ENCODE measurements around the gene ZNF718. TPM values are rescaled to one million over a fixed set of nuclear protein-coding genes. Genes with fewer than 3 reads are reported as not detected.

The ZNF718 gene
- total and polyA plus RNA-seq, 2 of the 8 experiments (the other 6 are each of a cell fraction or from before 2014, with no cell fraction given), result 3.3 to 19.5 TPM

GRCh38 chr4:146621-147020 lies 22.3 kb downstream of the ZNF718 start:
- Histone ChIP-seq H3K79me2 (ENCODE audit: control insufficient read depth in 1 of 2, insufficient read depth in 2 of 2, low read length in 2 of 2) (peaks cover 10 to 82% of the 10 kb centered on the region in 2 experiments; a peak in 3 of 4 replicates), H2AK5ac (ENCODE audit: low read depth, low read length) (no peak overlapping the region), H3K79me1 (ENCODE audit: low read depth, low read length) (0 out of 2 replicates have a peak, but pooled peaks cover 7% of the 10 kb centered on the region), H3K27me3 (replicated peaks in 1 of 4; ENCODE audit: control insufficient read depth in 3 of 4, extremely low read depth in 1 of 4, insufficient read depth in 3 of 4, low read length in 3 of 4) (peaks cover 0 to 1% (median 0%) of the 10 kb centered on the region in 4 experiments; a peak in 1 of 7 replicates), H4K91ac (replicated peaks; ENCODE audit: insufficient read length, low read length) (no peak overlapping the region), H3K9ac (replicated peaks in 1 of 4; ENCODE audit: extremely low read depth in 1 of 4, low read depth in 3 of 4, low read length in 3 of 4) (no peak overlapping the region), H2BK120ac (replicated peaks; ENCODE audit: low read depth, low read length) (no peak overlapping the region), H3K4ac (replicated peaks; ENCODE audit: insufficient read length, low read depth, low read length) (no peak overlapping the region), H3K36me3 (ENCODE audit: control insufficient read depth in 2 of 4, insufficient read depth in 4 of 4, low read length in 3 of 4) (peaks cover 0 to 64% (median 26%) of the 10 kb centered on the region in 4 experiments; a peak in 4 of 8 replicates), H3K27ac (ENCODE audit: low read depth, low read length) (no peak overlapping the region), H2BK12ac (ENCODE audit: low read depth, low read length) (no peak overlapping the region), H3K56ac (replicated peaks; ENCODE audit: insufficient read length, low read depth, low read length) (no peak overlapping the region), H3K9me3 (ENCODE audit: insufficient read depth in 2 of 2, low read depth in 1 of 2, low read length in 1 of 2) (peaks cover 28 to 36% of the 10 kb centered on the region in 2 experiments), H4K20me1 (replicated peaks in 1 of 2; ENCODE audit: control insufficient read depth in 1 of 2, insufficient read depth in 2 of 2, low read length in 2 of 2) (no peaks in the 10 kb centered on the region), H2BK15ac (ENCODE audit: low read length) (no peak overlapping the region), H2AFZ (ENCODE audit: low read length) (no peak overlapping the region), H4K8ac (ENCODE audit: extremely low read depth, insufficient read depth, low read length) (no peak overlapping the region), H3K4me3 (ENCODE audit: extremely low read depth in 1 of 4, insufficient read depth in 2 of 4, low read depth in 3 of 4, low read length in 4 of 4) (no peak overlapping the region), H2BK20ac (ENCODE audit: low read length) (no peak overlapping the region), H3K4me1 (replicated peaks in 1 of 4; ENCODE audit: control insufficient read depth in 3 of 4, insufficient read depth in 4 of 4, low read length in 3 of 4) (no peaks in the 10 kb centered on the region), H3K23me2 (ENCODE audit: low read depth, low read length) (no peaks in the 10 kb centered on the region), H3K14ac (ENCODE audit: insufficient read length) (no peak overlapping the region), H3K23ac (ENCODE audit: insufficient read length) (no peak overlapping the region), H3K4me2 (ENCODE audit: insufficient read depth in 1 of 2, low read depth in 2 of 2, low read length in 2 of 2) (no peak overlapping the region), H4K5ac (ENCODE audit: insufficient read length, low read depth, low read length) (no peak overlapping the region), H3K18ac (ENCODE audit: extremely low read depth, low read length) (no peak overlapping the region), H2BK5ac (ENCODE audit: low read depth, low read length) (no peak overlapping the region)
- POLR2A ChIA-PET (ENCODE audit: partially characterized antibody), result interaction anchor here (1.6 kb wide), 1 partner anchor 22 kb away, joined by 5 read pairs; the partner anchor contains the start of gene ZNF718
- CTCF ChIA-PET (ENCODE audit: partially characterized antibody), result no interaction called here
- 95% methylated on average over 1 of the region's 1 CpG; no CpG with 5 or more reads in 1 of the 2 experiments for WGBS, 2 experiments (ENCODE audit: extremely low coverage in 1 of 2, insufficient coverage in 1 of 2, insufficient read length in 1 of 2, insufficient replicate concordance in 2 of 2, low coverage in 1 of 2, low lambda C conversion rate in 2 of 2, missing lambda C conversion rate in 1 of 2)
- DNase-seq (ENCODE audit: low read depth in 1 of 2, low spot score in 2 of 2) (no peak), FAIRE-seq (no peak)
- TF ChIP-seq JUND (IDR thresholded peaks at IDR 0.05; ENCODE audit: low read length) (no peak), GABPA (IDR thresholded peaks at IDR 0.05; ENCODE audit: borderline replicate concordance, insufficient read depth, low read length) (no peak), SIN3A (conservative IDR thresholded peaks at IDR 0.05 in 1 of 2, IDR thresholded peaks at IDR 0.05 in 1 of 2; ENCODE audit: low read depth in 1 of 2, low read length in 2 of 2) (no peak), HDAC2 (IDR thresholded peaks at IDR 0.05; ENCODE audit: borderline replicate concordance in 1 of 2, low read depth in 2 of 2, low read length in 2 of 2) (no peak), SAP30 (IDR thresholded peaks at IDR 0.05; ENCODE audit: insufficient read depth, insufficient replicate concordance, low read length) (no peak), RBBP5 (IDR thresholded peaks at IDR 0.05; ENCODE audit: borderline replicate concordance, low read depth, low read length) (no peak), CBX8 (IDR thresholded peaks at IDR 0.05; ENCODE audit: borderline replicate concordance, low read depth, low read length) (no peak)
- TF ChIP-seq, protein P1, sequence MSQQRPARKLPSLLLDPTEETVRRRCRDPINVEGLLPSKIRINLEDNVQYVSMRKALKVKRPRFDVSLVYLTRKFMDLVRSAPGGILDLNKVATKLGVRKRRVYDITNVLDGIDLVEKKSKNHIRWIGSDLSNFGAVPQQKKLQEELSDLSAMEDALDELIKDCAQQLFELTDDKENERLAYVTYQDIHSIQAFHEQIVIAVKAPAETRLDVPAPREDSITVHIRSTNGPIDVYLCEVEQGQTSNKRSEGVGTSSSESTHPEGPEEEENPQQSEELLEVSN (IDR thresholded peaks at IDR 0.05), result no peak
